HG03108 (cell line): Measurements from ENCODE around the gene ADARB2.
"Not testable (repeated sequence)": the region's sequence is repeated elsewhere in the genome, so short reads cannot be mapped to it uniquely, and the experiment has no call there.

ENCODE experiments used
- ATAC-seq: cut with Tn5 transposase; IDR thresholded peaks from one replicate; pipeline ENCODE4 v1.9.1; 2021; ENCODE audit warnings: moderate library complexity; ENCODE audit not compliant: unreplicated experiment

Gene ADARB2

GRCh38 chr10:1552406-1552805 is 184.9 kb downstream of the ADARB2 start:
- ATAC-seq = no peak

GRCh38 chr10:1551636-1552338 is 185.5 kb downstream of the ADARB2 start:
- no peak for ATAC-seq

- no peak for ATAC-seq
Observed at GRCh38 chr10:1550616-1551015, 186.7 kb downstream of the ADARB2 start.

- no peak for ATAC-seq
Observed at GRCh38 chr10:1550291-1550595, 187.1 kb downstream of the ADARB2 start.

GRCh38 chr10:1549591-1550290 is 187.6 kb downstream of the ADARB2 start:
- no peak for ATAC-seq

GRCh38 chr10:1548596-1548995 is 188.7 kb downstream of the ADARB2 start:
- no peak for ATAC-seq

GRCh38 chr10:1548146-1548545 is 189.2 kb downstream of the ADARB2 start:
- no peak for ATAC-seq

- ATAC-seq = no peak
Observed at GRCh38 chr10:1546431-1547110, 190.8 kb downstream of the ADARB2 start.

GRCh38 chr10:1545524-1545923 is 191.8 kb downstream of the ADARB2 start:
- no peak for ATAC-seq

- ATAC-seq = no peak
Observed at GRCh38 chr10:1544929-1545328, 192.4 kb downstream of the ADARB2 start.

- ATAC-seq = no peak
Observed at GRCh38 chr10:1544209-1544673, 193.1 kb downstream of the ADARB2 start.

GRCh38 chr10:1543596-1543995 is 193.7 kb downstream of the ADARB2 start:
- ATAC-seq = no peak

- no peak for ATAC-seq
Observed at GRCh38 chr10:1542941-1543340, 194.4 kb downstream of the ADARB2 start.

- no peak for ATAC-seq
Observed at GRCh38 chr10:1540144-1540543, 197.2 kb downstream of the ADARB2 start.

- no peak for ATAC-seq
Observed at GRCh38 chr10:1539216-1539615, 198.1 kb downstream of the ADARB2 start.

- ATAC-seq = no peak
Observed at GRCh38 chr10:1538531-1539061, 198.7 kb downstream of the ADARB2 start.

- ATAC-seq = no peak
Observed at GRCh38 chr10:1538121-1538520, 199.2 kb downstream of the ADARB2 start.

GRCh38 chr10:1537449-1537848 is 199.9 kb downstream of the ADARB2 start:
- not testable (repeated sequence) for ATAC-seq

- no peak for ATAC-seq
Observed at GRCh38 chr10:1536341-1536740, 201.0 kb downstream of the ADARB2 start.

GRCh38 chr10:1535301-1535965 is 201.9 kb downstream of the ADARB2 start:
- no peak for ATAC-seq

GRCh38 chr10:1534820-1535219 is 202.5 kb downstream of the ADARB2 start:
- no peak for ATAC-seq
